GM23338 (cell line): ENCODE results near the gene NAB2. TPM values are rescaled to one million over a fixed set of nuclear protein-coding genes. Genes with fewer than 3 reads are reported as not detected.

Experiments used
- ATAC-seq: fragments of 200-7000 bp; cut with Tn5 transposase; 3 replicates; pipeline ENCODE4 v1.9.1; 2020
- DNase-seq: peaks from one replicate; pipeline ENCODE4 v3.0.0-alpha.2; 2015; ENCODE audit warnings: low spot score
- H2AFZ ChIP-seq: fragments of 200-600 bp; sonication (generic); 2 replicates; pipeline ENCODE4 v1.8.0; 2016; ENCODE audit warnings: antibody characterized with exemption, mild to moderate bottlenecking, moderate library complexity
- H3F3A ChIP-seq: fragments of 200-600 bp; sonication (generic); replicated peaks from 2 replicates; pipeline ENCODE4 v1.8.0; 2017; ENCODE audit warnings: antibody characterized with exemption, mixed run types, low read depth
- H3K27ac ChIP-seq: fragments of 200-600 bp; sonication (generic); 2 replicates; pipeline ENCODE4 v1.6.1; 2016; ENCODE audit warnings: low read depth
- H3K27me3 ChIP-seq: fragments of 200-600 bp; sonication (generic); 2 replicates; pipeline ENCODE4 v1.8.0; 2016; ENCODE audit warnings: mild to moderate bottlenecking, mixed run types, moderate library complexity; ENCODE audit not compliant: insufficient read depth
- H3K36me3 ChIP-seq: fragments of 200-600 bp; sonication (generic); 2 replicates; pipeline ENCODE4 v1.8.0; 2016; ENCODE audit warnings: mild to moderate bottlenecking; ENCODE audit not compliant: insufficient read depth
- H3K4me1 ChIP-seq: fragments of 200-600 bp; sonication (generic); 2 replicates; pipeline ENCODE4 v1.8.0; 2016; ENCODE audit warnings: mild to moderate bottlenecking, moderate library complexity; ENCODE audit not compliant: insufficient read depth
- H3K4me2 ChIP-seq: fragments of 200-600 bp; sonication (generic); 2 replicates; pipeline ENCODE4 v1.7.1; 2017; ENCODE audit warnings: mixed run types
- H3K4me3 ChIP-seq: fragments of 200-600 bp; sonication (generic); 2 replicates; pipeline ENCODE4 v1.6.1; 2016; ENCODE audit warnings: mixed run types
- H3K79me2 ChIP-seq: fragments of 200-600 bp; sonication (generic); replicated peaks from 2 replicates; pipeline ENCODE4 v1.8.0; 2017; ENCODE audit warnings: mild to moderate bottlenecking; ENCODE audit not compliant: insufficient read depth
- H3K9me2 ChIP-seq: fragments of 200-600 bp; sonication (generic); 2 replicates; pipeline ENCODE4 v1.8.0; 2017; ENCODE audit not compliant: insufficient read depth
- H4K20me1 ChIP-seq: fragments of 200-600 bp; sonication (generic); replicated peaks from 2 replicates; pipeline ENCODE4 v1.8.0; 2017; ENCODE audit warnings: mild to moderate bottlenecking; ENCODE audit not compliant: insufficient read depth
- H3K27ac Mint-ChIP-seq: 2 replicates; pipeline ENCODE4 v1.8.0; 2020; ENCODE audit warnings: inconsistent platforms, mild to moderate bottlenecking, moderate library complexity, mixed read lengths
- H3K27me3 Mint-ChIP-seq: 3 replicates; pipeline ENCODE4 v1.8.0; 2022; ENCODE audit warnings: low read depth, mild to moderate bottlenecking, moderate library complexity, mixed read lengths, inconsistent platforms; ENCODE audit not compliant: insufficient read depth, poor library complexity
- H3K36me3 Mint-ChIP-seq: 3 replicates; pipeline ENCODE4 v1.8.0; 2021; ENCODE audit warnings: low read depth, mild to moderate bottlenecking, inconsistent platforms, moderate library complexity, mixed read lengths
- H3K4me1 Mint-ChIP-seq: 3 replicates; pipeline ENCODE4 v1.8.0; 2020; ENCODE audit warnings: mild to moderate bottlenecking, inconsistent platforms, mixed read lengths
- H3K4me3 Mint-ChIP-seq: 3 replicates; pipeline ENCODE4 v1.8.0; 2021; ENCODE audit warnings: moderate library complexity, mild to moderate bottlenecking, inconsistent platforms, mixed read lengths
- H3K9me3 Mint-ChIP-seq: 3 replicates; pipeline ENCODE4 v1.8.0; 2020; ENCODE audit warnings: moderate library complexity, mild to moderate bottlenecking, inconsistent platforms, mixed read lengths
- CREB1 ChIP-seq: fragments of 250-450 bp; sonication (Bioruptor Pico); IDR thresholded peaks from 2 replicates; pipeline ENCODE4 v1.5.0; 2020; ENCODE audit warnings: low read depth, mild to moderate bottlenecking, moderate library complexity
- EZH2 ChIP-seq: fragments of 200-600 bp; sonication (generic); IDR thresholded peaks from one replicate; pipeline ENCODE4 v1.8.0; 2017; ENCODE audit warnings: antibody characterized with exemption, mild to moderate bottlenecking, low read depth; ENCODE audit not compliant: unreplicated experiment
- EZH2phosphoT487 ChIP-seq: fragments of 200-600 bp; sonication (generic); IDR thresholded peaks from one replicate; pipeline ENCODE4 v1.8.1; 2018; ENCODE audit warnings: antibody characterized with exemption; ENCODE audit not compliant: unreplicated experiment
- JUNB ChIP-seq: IDR thresholded peaks from one replicate; pipeline ENCODE4 v1.6.1; 2016; ENCODE audit warnings: antibody characterized with exemption; ENCODE audit not compliant: unreplicated experiment
- NANOG ChIP-seq: IDR thresholded peaks from 2 replicates; pipeline ENCODE4 v1.6.1; 2016; ENCODE audit warnings: antibody characterized with exemption, borderline replicate concordance
- POLR2AphosphoS5 ChIP-seq: IDR thresholded peaks from 2 replicates; pipeline ENCODE4 v1.6.1; 2016; ENCODE audit warnings: antibody characterized with exemption, low read depth
- STAT1 ChIP-seq: IDR thresholded peaks from one replicate; pipeline ENCODE4 v1.6.1; 2016; ENCODE audit warnings: antibody characterized with exemption; ENCODE audit not compliant: unreplicated experiment
- ZNF114 ChIP-seq: fragments of 250-450 bp; sonication (Bioruptor Pico); IDR thresholded peaks from 2 replicates; pipeline ENCODE4 v1.5.0; 2020; ENCODE audit warnings: mild to moderate bottlenecking, moderate library complexity
- ZNF331 ChIP-seq: fragments of 250-450 bp; sonication (Bioruptor Pico); IDR thresholded peaks from 2 replicates; pipeline ENCODE4 v1.5.0; 2020; ENCODE audit warnings: low read depth, mild to moderate bottlenecking, moderate library complexity
- polyA plus RNA-seq: library from polyadenylated mRNA; unstranded; fragments of >200 nt; fragmentation: Nextera tagmentation; extraction: Ambion mirVana; gene quantifications from 2 replicates; pipeline ENCODE4 v1.2.1, GENCODE V29; 2016
- total RNA-seq: library from RNA; depleted of rRNA; stranded (reverse); fragments of >200 nt; shearing (Covaris generic); gene quantifications from 2 replicates; pipeline ENCODE4 v1.2.3, GENCODE V29; 2014
- TF ChIP-seq, protein P1 (sequence below): fragments of 250-450 bp; sonication (Bioruptor Pico); IDR thresholded peaks from 2 replicates; pipeline ENCODE4 v1.5.0; 2020; ENCODE audit warnings: mild to moderate bottlenecking, moderate library complexity
- TF ChIP-seq, protein P2 (sequence below), 2 experiments: fragments of 200-600 bp in 1 of 2; sonication (generic) in 1 of 2; conservative IDR thresholded peaks; 2 replicates each; pipeline versions ENCODE4 v1.5.1 to v1.6.1; 2016 to 2017; ENCODE audit warnings: antibody characterized with exemption in 2 of 2, low read depth in 2 of 2, mild to moderate bottlenecking in 2 of 2, moderate library complexity in 1 of 2

NAB2 gene
- total and polyA plus RNA-seq, 2 experiments from 2014 or later: 6.5 to 19.8 TPM

DNA sequence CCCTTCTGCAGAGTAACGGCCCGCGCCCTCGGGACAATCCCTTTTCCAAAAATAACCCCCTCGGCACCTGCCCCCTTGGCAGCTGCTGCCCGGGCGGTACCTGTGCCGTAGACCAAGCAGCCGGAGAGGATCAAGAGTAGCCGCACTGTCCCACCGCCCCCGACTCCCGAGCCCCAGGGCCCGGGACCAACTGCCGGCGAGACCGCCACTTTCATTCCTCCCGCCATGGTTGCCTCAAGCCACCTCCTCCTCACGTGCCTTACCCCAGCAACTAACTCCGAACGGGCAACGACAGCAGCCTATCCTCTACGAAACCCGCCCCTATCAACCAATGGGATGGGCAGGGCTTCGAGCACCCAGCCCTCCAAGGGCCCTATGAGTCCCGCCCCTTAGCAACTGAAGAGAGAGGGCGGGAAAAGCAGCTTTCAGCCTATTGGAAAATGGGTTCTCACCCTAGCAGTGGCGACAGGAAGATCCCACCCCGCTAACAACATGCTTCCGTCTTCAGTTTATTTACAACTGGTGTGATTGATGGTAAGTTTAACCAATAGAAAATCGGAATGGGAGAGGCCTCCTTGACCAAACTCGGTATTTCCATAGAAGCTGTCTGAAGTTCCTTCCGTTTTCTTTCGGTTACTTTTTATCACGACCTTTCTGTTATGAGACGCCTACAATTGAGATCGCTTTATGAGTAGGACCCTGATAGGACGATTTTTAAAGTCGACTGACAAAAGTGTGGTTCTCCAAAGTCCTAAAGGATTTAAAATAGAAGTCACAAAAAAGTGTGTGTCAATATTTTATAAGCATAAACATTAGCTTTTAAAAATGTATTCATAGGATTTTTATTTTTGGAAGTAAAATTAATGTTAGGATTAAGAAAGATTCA, 10.2 kb upstream of the NAB2 start, which contains the start of gene NEMP1:
NEMP1 (minus strand) TSS at position 273 of the 886 bp plus-strand sequence; CDS start at position 227, 46 bp downstream.
- peak within 1 kb of the TSS; percentile 1 for H2AFZ ChIP-seq
- Mint-ChIP-seq H3K36me3 (peaks cover 23% of the 10 kb centered on the region), H3K27me3 (peaks cover 8% of the 10 kb centered on the region), H3K4me1 (peaks cover 6% of the 10 kb centered on the region), H3K27ac (peak within 1 kb of the TSS; percentile 96), H3K9me3 (no peaks in the 10 kb centered on the region), H3K4me3 (peak within 1 kb of the TSS; percentile 97)
- peak within 1 kb of the TSS; percentile 77 for H3K4me2 ChIP-seq
- H3K9me2 ChIP-seq: no peaks in the 10 kb centered on the region
- no peaks in the 10 kb centered on the region for H3K36me3 ChIP-seq
- H3K4me1 ChIP-seq: peaks cover 5% of the 10 kb centered on the region; the same call in 1 of the 2 replicates
- H3K27ac ChIP-seq: peak within 1 kb of the TSS; percentile 67
- peaks cover 24% of the 10 kb centered on the region for H3K79me2 ChIP-seq
- H4K20me1 ChIP-seq: peaks cover 8% of the 10 kb centered on the region; the same call in 1 of the 2 replicates
- TF ChIP-seq CREB1 (peak; percentile 37; the same call in 1 of the 2 replicates), ZNF331 (CRISPR knock-in tag) (no peak), POLR2AphosphoS5 (peak; percentile 86)
- H3K27me3 ChIP-seq: no peaks in the 10 kb centered on the region
- peak within 1 kb of the TSS; percentile 66 for H3K4me3 ChIP-seq
- ATAC-seq (peak; percentile 99), DNase-seq (peak; percentile 100)
- H3F3A ChIP-seq: peaks cover 4% of the 10 kb centered on the region; the same call in 1 of the 2 replicates

DNA sequence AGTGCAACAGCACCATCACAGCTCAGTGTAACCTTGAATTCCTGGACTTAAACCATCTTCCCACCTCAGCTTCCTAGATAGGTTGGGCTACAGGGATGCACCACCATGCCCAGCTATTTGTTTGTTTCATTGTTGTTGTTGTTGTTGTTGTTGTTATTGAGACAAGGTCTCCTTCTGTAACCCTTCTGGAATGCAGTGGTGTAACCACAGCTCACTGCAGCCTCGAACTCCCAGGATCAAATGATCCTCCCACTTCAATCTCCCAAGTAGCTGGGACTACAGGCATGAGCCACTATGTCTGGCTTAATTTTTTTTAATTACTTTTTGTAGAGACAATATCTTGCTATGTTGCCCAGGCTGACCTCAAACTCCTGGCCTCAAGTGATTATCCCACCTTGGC, 9.1 kb upstream of the NAB2 start:
- 0 out of 2 replicates have a peak overlapping the region, but pooled peaks have one; percentile 68 for H3K4me2 ChIP-seq
- no peak overlapping the region for H3K27ac Mint-ChIP-seq
- TF ChIP-seq JUNB: no peak
- no peak for TF ChIP-seq ZNF331 (CRISPR knock-in tag)
- TF ChIP-seq ZNF114 (CRISPR knock-in tag): no peak
- no peak for TF ChIP-seq EZH2phosphoT487
- TF ChIP-seq, protein P1, sequence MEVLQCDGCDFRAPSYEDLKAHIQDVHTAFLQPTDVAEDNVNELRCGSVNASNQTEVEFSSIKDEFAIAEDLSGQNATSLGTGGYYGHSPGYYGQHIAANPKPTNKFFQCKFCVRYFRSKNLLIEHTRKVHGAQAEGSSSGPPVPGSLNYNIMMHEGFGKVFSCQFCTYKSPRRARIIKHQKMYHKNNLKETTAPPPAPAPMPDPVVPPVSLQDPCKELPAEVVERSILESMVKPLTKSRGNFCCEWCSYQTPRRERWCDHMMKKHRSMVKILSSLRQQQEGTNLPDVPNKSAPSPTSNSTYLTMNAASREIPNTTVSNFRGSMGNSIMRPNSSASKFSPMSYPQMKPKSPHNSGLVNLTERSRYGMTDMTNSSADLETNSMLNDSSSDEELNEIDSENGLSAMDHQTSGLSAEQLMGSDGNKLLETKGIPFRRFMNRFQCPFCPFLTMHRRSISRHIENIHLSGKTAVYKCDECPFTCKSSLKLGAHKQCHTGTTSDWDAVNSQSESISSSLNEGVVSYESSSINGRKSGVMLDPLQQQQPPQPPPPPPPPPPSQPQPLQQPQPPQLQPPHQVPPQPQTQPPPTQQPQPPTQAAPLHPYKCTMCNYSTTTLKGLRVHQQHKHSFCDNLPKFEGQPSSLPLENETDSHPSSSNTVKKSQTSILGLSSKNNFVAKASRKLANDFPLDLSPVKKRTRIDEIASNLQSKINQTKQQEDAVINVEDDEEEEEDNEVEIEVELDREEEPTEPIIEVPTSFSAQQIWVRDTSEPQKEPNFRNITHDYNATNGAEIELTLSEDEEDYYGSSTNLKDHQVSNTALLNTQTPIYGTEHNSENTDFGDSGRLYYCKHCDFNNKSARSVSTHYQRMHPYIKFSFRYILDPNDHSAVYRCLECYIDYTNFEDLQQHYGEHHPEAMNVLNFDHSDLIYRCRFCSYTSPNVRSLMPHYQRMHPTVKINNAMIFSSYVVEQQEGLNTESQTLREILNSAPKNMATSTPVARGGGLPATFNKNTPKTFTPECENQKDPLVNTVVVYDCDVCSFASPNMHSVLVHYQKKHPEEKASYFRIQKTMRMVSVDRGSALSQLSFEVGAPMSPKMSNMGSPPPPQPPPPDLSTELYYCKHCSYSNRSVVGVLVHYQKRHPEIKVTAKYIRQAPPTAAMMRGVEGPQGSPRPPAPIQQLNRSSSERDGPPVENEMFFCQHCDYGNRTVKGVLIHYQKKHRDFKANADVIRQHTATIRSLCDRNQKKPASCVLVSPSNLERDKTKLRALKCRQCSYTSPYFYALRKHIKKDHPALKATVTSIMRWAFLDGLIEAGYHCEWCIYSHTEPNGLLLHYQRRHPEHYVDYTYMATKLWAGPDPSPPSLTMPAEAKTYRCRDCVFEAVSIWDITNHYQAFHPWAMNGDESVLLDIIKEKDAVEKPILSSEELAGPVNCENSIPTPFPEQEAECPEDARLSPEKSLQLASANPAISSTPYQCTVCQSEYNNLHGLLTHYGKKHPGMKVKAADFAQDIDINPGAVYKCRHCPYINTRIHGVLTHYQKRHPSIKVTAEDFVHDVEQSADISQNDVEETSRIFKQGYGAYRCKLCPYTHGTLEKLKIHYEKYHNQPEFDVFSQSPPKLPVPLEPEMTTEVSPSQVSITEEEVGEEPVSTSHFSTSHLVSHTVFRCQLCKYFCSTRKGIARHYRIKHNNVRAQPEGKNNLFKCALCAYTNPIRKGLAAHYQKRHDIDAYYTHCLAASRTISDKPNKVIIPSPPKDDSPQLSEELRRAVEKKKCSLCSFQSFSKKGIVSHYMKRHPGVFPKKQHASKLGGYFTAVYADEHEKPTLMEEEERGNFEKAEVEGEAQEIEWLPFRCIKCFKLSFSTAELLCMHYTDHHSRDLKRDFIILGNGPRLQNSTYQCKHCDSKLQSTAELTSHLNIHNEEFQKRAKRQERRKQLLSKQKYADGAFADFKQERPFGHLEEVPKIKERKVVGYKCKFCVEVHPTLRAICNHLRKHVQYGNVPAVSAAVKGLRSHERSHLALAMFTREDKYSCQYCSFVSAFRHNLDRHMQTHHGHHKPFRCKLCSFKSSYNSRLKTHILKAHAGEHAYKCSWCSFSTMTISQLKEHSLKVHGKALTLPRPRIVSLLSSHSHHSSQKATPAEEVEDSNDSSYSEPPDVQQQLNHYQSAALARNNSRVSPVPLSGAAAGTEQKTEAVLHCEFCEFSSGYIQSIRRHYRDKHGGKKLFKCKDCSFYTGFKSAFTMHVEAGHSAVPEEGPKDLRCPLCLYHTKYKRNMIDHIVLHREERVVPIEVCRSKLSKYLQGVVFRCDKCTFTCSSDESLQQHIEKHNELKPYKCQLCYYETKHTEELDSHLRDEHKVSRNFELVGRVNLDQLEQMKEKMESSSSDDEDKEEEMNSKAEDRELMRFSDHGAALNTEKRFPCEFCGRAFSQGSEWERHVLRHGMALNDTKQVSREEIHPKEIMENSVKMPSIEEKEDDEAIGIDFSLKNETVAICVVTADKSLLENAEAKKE (CRISPR knock-in tag): no peak
- TF ChIP-seq STAT1: no peak
- no peak for TF ChIP-seq CREB1
- TF ChIP-seq, protein P2, sequence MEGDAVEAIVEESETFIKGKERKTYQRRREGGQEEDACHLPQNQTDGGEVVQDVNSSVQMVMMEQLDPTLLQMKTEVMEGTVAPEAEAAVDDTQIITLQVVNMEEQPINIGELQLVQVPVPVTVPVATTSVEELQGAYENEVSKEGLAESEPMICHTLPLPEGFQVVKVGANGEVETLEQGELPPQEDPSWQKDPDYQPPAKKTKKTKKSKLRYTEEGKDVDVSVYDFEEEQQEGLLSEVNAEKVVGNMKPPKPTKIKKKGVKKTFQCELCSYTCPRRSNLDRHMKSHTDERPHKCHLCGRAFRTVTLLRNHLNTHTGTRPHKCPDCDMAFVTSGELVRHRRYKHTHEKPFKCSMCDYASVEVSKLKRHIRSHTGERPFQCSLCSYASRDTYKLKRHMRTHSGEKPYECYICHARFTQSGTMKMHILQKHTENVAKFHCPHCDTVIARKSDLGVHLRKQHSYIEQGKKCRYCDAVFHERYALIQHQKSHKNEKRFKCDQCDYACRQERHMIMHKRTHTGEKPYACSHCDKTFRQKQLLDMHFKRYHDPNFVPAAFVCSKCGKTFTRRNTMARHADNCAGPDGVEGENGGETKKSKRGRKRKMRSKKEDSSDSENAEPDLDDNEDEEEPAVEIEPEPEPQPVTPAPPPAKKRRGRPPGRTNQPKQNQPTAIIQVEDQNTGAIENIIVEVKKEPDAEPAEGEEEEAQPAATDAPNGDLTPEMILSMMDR (conservative IDR thresholded peaks at IDR 0.05; ENCODE audit: low read depth in 2 of 2): no peak
- no peak for TF ChIP-seq POLR2AphosphoS5
- TF ChIP-seq EZH2: no peak
- no peak for TF ChIP-seq NANOG

More for the DNA sequence above, 9.1 kb upstream of the NAB2 start:
- Mint-ChIP-seq H3K27me3 (peaks cover 8% of the 10 kb centered on the region), H3K4me3 (peak overlapping the region; percentile 97; the same call in 2 of the 3 replicates), H3K4me1 (peaks cover 6% of the 10 kb centered on the region), H3K36me3 (peaks cover 19% of the 10 kb centered on the region), H3K9me3 (no peaks in the 10 kb centered on the region)
- ATAC-seq (no peak), DNase-seq (peak; percentile 30)
- Histone ChIP-seq H4K20me1 (peaks cover 8% of the 10 kb centered on the region; the same call in 1 of the 2 replicates), H3K36me3 (no peaks in the 10 kb centered on the region), H3F3A (peaks cover 4% of the 10 kb centered on the region; the same call in 1 of the 2 replicates), H3K27ac (no peak overlapping the region), H3K4me1 (peaks cover 5% of the 10 kb centered on the region; the same call in 1 of the 2 replicates), H3K4me3 (no peak overlapping the region), H2AFZ (no peak overlapping the region), H3K27me3 (no peaks in the 10 kb centered on the region), H3K79me2 (peaks cover 24% of the 10 kb centered on the region), H3K9me2 (no peaks in the 10 kb centered on the region)
